Activated CD4-positive, CD25-positive, alpha-beta regulatory T cell treated with anti-CD3 and anti-CD28 coated beads, Interleukin-2, amount 50 U/mL, for 72 hours (primary cell): ENCODE measurements around the gene JUNB.

Experiments
- DNase-seq: peaks from one replicate; pipeline ENCODE4 v3.0.0; 2021

Gene JUNB

GRCh38 chr19:12791345-12792050 lies at the start of gene JUNB:
Gene JUNB (plus strand): TSS chr19:12791486. CDS start chr19:12791772, 286 bp downstream.
- DNase-seq, result peak; percentile 96

GRCh38 chr19:12745166-12745897 lies 46.0 kb upstream of the JUNB start:
- DNase-seq, result no peak

GRCh38 chr19:12748489-12748888 lies 42.8 kb upstream of the JUNB start:
- no peak for DNase-seq

GRCh38 chr19:12749938-12750521 lies 41.3 kb upstream of the JUNB start:
- DNase-seq, result no peak

- DNase-seq, result no peak
Observed at GRCh38 chr19:12750851-12751250, 40.4 kb upstream of the JUNB start.

- DNase-seq, result no peak
Observed at GRCh38 chr19:12751635-12752034, 39.7 kb upstream of the JUNB start, which contains the start of gene BEST2. Gene BEST2 (plus strand): TSS chr19:12751791. CDS start chr19:12752593, 802 bp downstream.

- DNase-seq, result no peak
Observed at GRCh38 chr19:12752056-12752781, 39.1 kb upstream of the JUNB start.

- DNase-seq, result no peak
Observed at GRCh38 chr19:12754465-12755196, 36.7 kb upstream of the JUNB start.

GRCh38 chr19:12756150-12756883 lies 35.0 kb upstream of the JUNB start:
- DNase-seq, result no peak

GRCh38 chr19:12757544-12758274 lies 33.6 kb upstream of the JUNB start:
- DNase-seq, result peak; percentile 83

- no peak for DNase-seq
Observed at GRCh38 chr19:12759686-12760085, 31.6 kb upstream of the JUNB start.

- DNase-seq, result no peak
Observed at GRCh38 chr19:12763100-12763499, 28.2 kb upstream of the JUNB start.

- DNase-seq, result no peak
Observed at GRCh38 chr19:12764698-12765097, 26.6 kb upstream of the JUNB start.

GRCh38 chr19:12766051-12766521 lies 25.2 kb upstream of the JUNB start:
- DNase-seq, result peak; percentile 89

- no peak for DNase-seq
Observed at GRCh38 chr19:12767150-12767549, 24.1 kb upstream of the JUNB start.

GRCh38 chr19:12767666-12768065 lies 23.6 kb upstream of the JUNB start:
- no peak for DNase-seq

- peak; percentile 55 for DNase-seq
Observed at GRCh38 chr19:12769689-12770088, 21.6 kb upstream of the JUNB start.

- no peak for DNase-seq
Observed at GRCh38 chr19:12770922-12771321, 20.4 kb upstream of the JUNB start.

- no peak for DNase-seq
Observed at GRCh38 chr19:12772323-12772722, 19.0 kb upstream of the JUNB start.

- no peak for DNase-seq
Observed at GRCh38 chr19:12773571-12773970, 17.7 kb upstream of the JUNB start.
